Parathyroid adenoma (tissue), 2 donors: ENCODE data around the gene NGF.

Experiments used
- H2AFZ ChIP-seq: fragments of 300-600 bp; sonication (generic); one replicate; pipeline ENCODE4 v1.7.0; 2017; ENCODE audit warnings: antibody characterized with exemption, mild to moderate bottlenecking
- H3K27ac ChIP-seq: fragments of 300-600 bp; sonication (generic); one replicate; pipeline ENCODE4 v1.7.0; 2017
- H3K27me3 ChIP-seq: fragments of 300-600 bp; sonication (generic); one replicate; pipeline ENCODE4 v1.7.0; 2017; ENCODE audit warnings: low read length; ENCODE audit not compliant: control insufficient read depth, insufficient read depth
- H3K36me3 ChIP-seq: fragments of 300-600 bp; sonication (generic); one replicate; pipeline ENCODE4 v1.7.0; 2017; ENCODE audit warnings: low read length; ENCODE audit not compliant: control insufficient read depth, insufficient read depth
- H3K4me1 ChIP-seq: fragments of 300-600 bp; sonication (generic); one replicate; pipeline ENCODE4 v1.7.0; 2017; ENCODE audit warnings: control low read depth
- H3K4me2 ChIP-seq: fragments of 300-600 bp; sonication (generic); one replicate; pipeline ENCODE4 v1.7.0; 2017; ENCODE audit warnings: low read length
- H3K4me3 ChIP-seq: fragments of 300-600 bp; sonication (generic); one replicate; pipeline ENCODE4 v1.7.0; 2017; ENCODE audit warnings: low read depth, low read length
- H3K79me2 ChIP-seq: fragments of 300-600 bp; sonication (generic); one replicate; pipeline ENCODE4 v1.7.0; 2017; ENCODE audit warnings: control low read depth
- H3K9ac ChIP-seq: fragments of 300-600 bp; sonication (generic); one replicate; pipeline ENCODE4 v1.7.0; 2017; ENCODE audit warnings: mild to moderate bottlenecking
- H3K9me3 ChIP-seq: fragments of 300-600 bp; sonication (generic); one replicate; pipeline ENCODE4 v1.7.0; 2017; ENCODE audit warnings: low read length; ENCODE audit not compliant: control insufficient read depth
- CTCF ChIP-seq: fragments of 300-600 bp; sonication (generic); IDR thresholded peaks from one replicate; pipeline ENCODE4 v1.7.0; 2017; ENCODE audit warnings: antibody characterized with exemption, mild to moderate bottlenecking
- donor health status: primary hyperparathyroidism.

The NGF gene

GRCh38 chr1:115317101-115318012 is 20.7 kb downstream of the NGF start:
- no peaks in the 10 kb centered on the region for H3K4me1 ChIP-seq
- no peak overlapping the region for H3K4me3 ChIP-seq

GRCh38 chr1:115314765-115315164 is 23.3 kb downstream of the NGF start:
- Histone ChIP-seq H3K9me3 (no peaks in the 10 kb centered on the region), H3K4me1 (no peaks in the 10 kb centered on the region), H3K36me3 (no peaks in the 10 kb centered on the region), H3K27ac (no peak overlapping the region), H3K4me2 (no peak overlapping the region), H3K9ac (no peak overlapping the region), H3K4me3 (no peak overlapping the region), H3K27me3 (no peaks in the 10 kb centered on the region), H3K79me2 (no peaks in the 10 kb centered on the region), H2AFZ (no peak overlapping the region)
- TF ChIP-seq CTCF = no peak

More at GRCh38 chr1:115317101-115318012, 20.7 kb downstream of the NGF start:
- H3K4me2 ChIP-seq = no peak overlapping the region
- no peaks in the 10 kb centered on the region for H3K27me3 ChIP-seq
- H2AFZ ChIP-seq = no peak overlapping the region
- no peaks in the 10 kb centered on the region for H3K79me2 ChIP-seq
- no peak for TF ChIP-seq CTCF
- H3K9ac ChIP-seq = no peak overlapping the region
- no peaks in the 10 kb centered on the region for H3K36me3 ChIP-seq
- no peaks in the 10 kb centered on the region for H3K9me3 ChIP-seq
- H3K27ac ChIP-seq = no peak overlapping the region

- no peaks in the 10 kb centered on the region for H3K4me1 ChIP-seq
- H3K36me3 ChIP-seq = no peaks in the 10 kb centered on the region
- no peak overlapping the region for H3K4me2 ChIP-seq
- H3K27ac ChIP-seq = no peak overlapping the region
- no peak overlapping the region for H2AFZ ChIP-seq
- H3K79me2 ChIP-seq = no peaks in the 10 kb centered on the region
- H3K9ac ChIP-seq = no peak overlapping the region
- H3K9me3 ChIP-seq = no peaks in the 10 kb centered on the region
- no peaks in the 10 kb centered on the region for H3K27me3 ChIP-seq
- no peak for TF ChIP-seq CTCF
- no peak overlapping the region for H3K4me3 ChIP-seq
Observed at GRCh38 chr1:115314092-115314491, 24.0 kb downstream of the NGF start.

GRCh38 chr1:115313182-115313581 is 24.9 kb downstream of the NGF start:
- no peaks in the 10 kb centered on the region for H3K4me1 ChIP-seq

More at GRCh38 chr1:115313182-115313581, 24.9 kb downstream of the NGF start:
- no peak overlapping the region for H2AFZ ChIP-seq
- no peak overlapping the region for H3K4me2 ChIP-seq
- H3K4me3 ChIP-seq = no peak overlapping the region
- no peak overlapping the region for H3K9ac ChIP-seq
- TF ChIP-seq CTCF = no peak
- no peaks in the 10 kb centered on the region for H3K27me3 ChIP-seq
- H3K27ac ChIP-seq = no peak overlapping the region
- no peaks in the 10 kb centered on the region for H3K36me3 ChIP-seq
- H3K9me3 ChIP-seq = no peaks in the 10 kb centered on the region
- no peaks in the 10 kb centered on the region for H3K79me2 ChIP-seq
